GM12801 (cell line): ENCODE results near the gene DEFB112.

ENCODE experiments used
- CTCF ChIP-seq: IDR thresholded peaks from one replicate; pipeline ENCODE4 v1.5.1; 2011; ENCODE audit warnings: control low read depth; ENCODE audit not compliant: insufficient read length; ENCODE audit errors: extremely low read depth

The DEFB112 gene

GRCh38 chr6:50089911-50090310 lies 40.2 kb upstream of the DEFB112 start:
- no peak for TF ChIP-seq CTCF

GRCh38 chr6:50087231-50087954 lies 37.7 kb upstream of the DEFB112 start:
- no peak for TF ChIP-seq CTCF

- no peak for TF ChIP-seq CTCF
These were observed 27.7 kb upstream of the DEFB112 start for GRCh38 chr6:50077385-50077784.

- no peak for TF ChIP-seq CTCF
These were observed 26.7 kb upstream of the DEFB112 start for GRCh38 chr6:50076431-50076830.

- no peak for TF ChIP-seq CTCF
These were observed 22.2 kb upstream of the DEFB112 start for GRCh38 chr6:50071921-50072320.

- no peak for TF ChIP-seq CTCF
These were observed 20.4 kb upstream of the DEFB112 start for GRCh38 chr6:50070101-50070500.

- TF ChIP-seq CTCF: no peak
These were observed 12.3 kb upstream of the DEFB112 start for GRCh38 chr6:50062051-50062450.
